GM12878 (cell line): ENCODE results near the gene CSNK1G2. TPM values are rescaled to one million over a fixed set of nuclear protein-coding genes. Genes with fewer than 3 reads are reported as not detected.

ENCODE experiments used
- ATAC-seq: fragments of 200-7000 bp; cut with Tn5 transposase; 3 replicates; pipeline ENCODE4 v1.9.1; 2020; ENCODE audit warnings: mild to moderate bottlenecking, moderate library complexity
- BruUV-seq: library from RNA; stranded (reverse); fragments of 400-500 nt; replicated peaks from 2 replicates; lab custom pipeline; 2021; lab: Mats Ljungman, UMichigan
- CTCF ChIA-PET: fragments of 300-600 bp; sonication (Branson Sonifier 250); formaldehyde crosslinking; extraction: SDS; loops from one replicate; lab custom pipeline; 2021; ENCODE audit warnings: inconsistent platforms; lab: Yijun Ruan, JAX
- POLR2A ChIA-PET: fragments of 350-600 bp; formaldehyde crosslinking; extraction: SDS; loops from one replicate; lab custom pipeline; 2021; ENCODE audit warnings: inconsistent platforms; lab: Charles Lee
- RAD21 ChIA-PET: fragments of 300-600 bp; sonication (Branson Sonifier 250); formaldehyde crosslinking; loops from one replicate; lab custom pipeline; 2023; ENCODE audit warnings: antibody characterized with exemption; ENCODE audit not compliant: unreplicated experiment; lab: Charles Lee
- SMC1A ChIA-PET: fragments of 300-600 bp; sonication (Branson Sonifier 250); formaldehyde crosslinking; loops from one replicate; lab custom pipeline; 2023; ENCODE audit not compliant: unreplicated experiment, uncharacterized antibody; lab: Charles Lee
- DNase-seq: peaks from one replicate; pipeline ENCODE4 v3.0.0-alpha.2; 2011; ENCODE audit warnings: low read depth, low spot score
- FAIRE-seq: peaks from 3 replicates; lab custom pipeline; 2011; peaks lifted over from hg19 to GRCh38; lab: Jason Lieb, UNC
- H2AFZ ChIP-seq: 2 replicates; pipeline ENCODE4 v1.6.0; 2011; ENCODE audit warnings: low read depth, low read length, control low read depth; ENCODE audit not compliant: control insufficient read depth
- H3K27ac ChIP-seq: 2 replicates; pipeline ENCODE4 v1.5.1; 2011; ENCODE audit warnings: control low read depth; ENCODE audit not compliant: control insufficient read depth, insufficient read depth
- H3K27me3 ChIP-seq, 2 experiments: replicated peaks in 1 of 2; 2 replicates each; pipeline versions ENCODE4 v1.6.0 to v1.6.1; 2011; ENCODE audit warnings: low read length in 1 of 2; ENCODE audit not compliant: control insufficient read depth in 2 of 2, insufficient read depth in 2 of 2
- H3K36me3 ChIP-seq, 2 experiments: 2 replicates each; pipeline ENCODE4 v1.5.1; 2011; ENCODE audit warnings: low read length in 1 of 2; ENCODE audit not compliant: control insufficient read depth in 2 of 2, insufficient read depth in 2 of 2
- H3K4me1 ChIP-seq: 2 replicates; pipeline ENCODE4 v1.6.1; 2011; ENCODE audit warnings: mild to moderate bottlenecking, low read length, moderate library complexity, mixed read lengths; ENCODE audit not compliant: control insufficient read depth, insufficient read depth
- H3K4me2 ChIP-seq: 2 replicates; pipeline ENCODE4 v1.6.0; 2011; ENCODE audit warnings: control low read depth; ENCODE audit not compliant: control insufficient read depth, insufficient read depth
- H3K4me3 ChIP-seq: fragments of 200-600 bp; sonication (generic); 2 replicates; pipeline ENCODE4 v1.5.1; 2016
- H3K79me2 ChIP-seq: 2 replicates; pipeline ENCODE4 v1.6.0; 2011; ENCODE audit warnings: low read length; ENCODE audit not compliant: control insufficient read depth, insufficient read depth
- H3K9ac ChIP-seq: 2 replicates; pipeline ENCODE4 v1.8.0; 2011; ENCODE audit warnings: low read length, control low read depth, mixed read lengths; ENCODE audit not compliant: control insufficient read depth, insufficient read depth
- H3K9me3 ChIP-seq: replicated peaks from 3 replicates; pipeline ENCODE4 v1.5.1; 2011; ENCODE audit warnings: mild to moderate bottlenecking, low read length; ENCODE audit not compliant: control insufficient read depth, insufficient read depth
- H4K20me1 ChIP-seq: 2 replicates; pipeline ENCODE4 v1.6.0; 2011; ENCODE audit not compliant: control insufficient read depth, insufficient read depth
- BRCA1 ChIP-seq: IDR thresholded peaks from 2 replicates; pipeline ENCODE4 v1.6.1; 2011; ENCODE audit warnings: low read depth, low read length, improper control_type of control experiment
- CBFB ChIP-seq: IDR thresholded peaks from 2 replicates; pipeline ENCODE4 v1.6.1; 2016; ENCODE audit warnings: antibody characterized with exemption, low read depth
- CBX5 ChIP-seq: sonication (generic); IDR thresholded peaks from 2 replicates; pipeline ENCODE4 v1.6.1; 2016; ENCODE audit warnings: low read depth, moderate library complexity, mild to moderate bottlenecking, inconsistent platforms
- CREB1 ChIP-seq: IDR thresholded peaks from 2 replicates; pipeline ENCODE4 v1.6.1; 2012; ENCODE audit warnings: low read depth, mild to moderate bottlenecking, inconsistent platforms
- EGR1 ChIP-seq, 2 experiments: IDR thresholded peaks; 1 replicate in 1 of 2; 2 replicates in 1 of 2; pipeline ENCODE4 v1.6.1; 2011 to 2012; ENCODE audit warnings: low read depth in 2 of 2, low read length in 2 of 2, borderline replicate concordance in 1 of 2, mild to moderate bottlenecking in 1 of 2, moderate library complexity in 1 of 2
- HDAC2 ChIP-seq: fragments of 200-600 bp; sonication (generic); IDR thresholded peaks from 2 replicates; pipeline ENCODE4 v1.6.1; 2017
- JUNB ChIP-seq: IDR thresholded peaks from 2 replicates; pipeline ENCODE4 v1.6.1; 2016; ENCODE audit warnings: antibody characterized with exemption, mild to moderate bottlenecking
- JUND ChIP-seq: IDR thresholded peaks from 2 replicates; pipeline ENCODE4 v1.6.1; 2012; ENCODE audit warnings: low read depth, mild to moderate bottlenecking, low read length, improper control_type of control experiment, moderate library complexity
- MEF2B ChIP-seq: fragments of 450-650 bp; IDR thresholded peaks from 2 replicates; pipeline ENCODE4 v1.6.1; 2018; ENCODE audit warnings: mild to moderate bottlenecking, moderate library complexity; ENCODE audit not compliant: partially characterized antibody, poor library complexity, severe bottlenecking
- NBN ChIP-seq: fragments of 450-650 bp; IDR thresholded peaks from 2 replicates; pipeline ENCODE4 v1.6.1; 2016
- NR2F1 ChIP-seq: fragments of 450-650 bp; conservative IDR thresholded peaks from 2 replicates; pipeline ENCODE4 v1.6.1; 2017; ENCODE audit warnings: mild to moderate bottlenecking
- PML ChIP-seq: IDR thresholded peaks from 2 replicates; pipeline ENCODE4 v1.6.1; 2012; ENCODE audit warnings: low read length, inconsistent platforms
- POLR2A ChIP-seq: IDR thresholded peaks from 2 replicates; pipeline ENCODE4 v1.6.1; 2011; ENCODE audit warnings: low read depth, mild to moderate bottlenecking, low read length
- RELA ChIP-seq: fragments of 450-650 bp; IDR thresholded peaks from 2 replicates; pipeline ENCODE4 v1.8.0; 2014; ENCODE audit warnings: borderline replicate concordance; ENCODE audit not compliant: partially characterized antibody
- SMAD1 ChIP-seq: fragments of 450-650 bp; IDR thresholded peaks from 2 replicates; pipeline ENCODE4 v1.6.1; 2018; ENCODE audit warnings: mild to moderate bottlenecking, low read depth; ENCODE audit not compliant: partially characterized antibody
- SMAD5 ChIP-seq: IDR thresholded peaks from 2 replicates; pipeline ENCODE4 v1.6.1; 2016; ENCODE audit warnings: antibody characterized with exemption, low read depth
- ZNF24 ChIP-seq: fragments of 450-650 bp; IDR thresholded peaks from 2 replicates; pipeline ENCODE4 v1.6.1; 2017; ENCODE audit warnings: antibody characterized with exemption, mild to moderate bottlenecking
- WGBS: methylation state at CpG from one replicate; pipeline ENCODE4 v1.1.6; 2016; ENCODE audit warnings: low lambda C conversion rate; ENCODE audit not compliant: insufficient replicate concordance, insufficient coverage; ENCODE audit errors: missing lambda C conversion rate; 5-methylcytosine and 5-hydroxymethylcytosine counted together
- in situ Hi-C: fragments of 300-500 bp; cut with MboI; formaldehyde crosslinking; loops from 9 replicates; pipeline ENCODE4 v1.14.3; 2018; ENCODE audit warnings: mixed read lengths
- intact Hi-C: fragments of 100-400 bp; cut with micrococcal nuclease; formaldehyde crosslinking; loops from one replicate; pipeline ENCODE4 v1.14.2; 2022; ENCODE audit not compliant: unreplicated experiment
- polyA plus RNA-seq, 11 experiments: library from polyadenylated mRNA; depleted of rRNA in 4 of 11; unstranded in 6 of 11; stranded (reverse) in 5 of 11; fragments of >200 nt; fragmentation: Nextera tagmentation in 4 of 11; fragmentation: Illumina TruSeq in 1 of 11; extraction: Ambion mirVana in 4 of 11; extraction: Trizol in 1 of 11; gene quantifications; 1 replicate in 1 of 11; 2 replicates in 10 of 11; pipeline versions ENCODE4 v1.2.1 to v1.2.3, GENCODE V29; 2011 to 2016; ENCODE audit warnings: inconsistent platforms in 2 of 11, missing spikeins in 2 of 11, low read depth in 1 of 11
- total RNA-seq, 4 experiments: library from RNA; depleted of rRNA in 3 of 4; stranded (reverse); fragments of >200 nt in 3 of 4; fragmentation: Illumina TruSeq in 1 of 4; extraction: Trizol in 1 of 4; gene quantifications; 2 replicates each; pipeline versions ENCODE4 v1.2.1 to v1.2.3, GENCODE V29; 2013 to 2021
- TF ChIP-seq, protein P1 (sequence below): fragments of 450-650 bp; IDR thresholded peaks from 2 replicates; pipeline ENCODE4 v1.6.1; 2017; ENCODE audit warnings: low read depth, mild to moderate bottlenecking, moderate library complexity
- TF ChIP-seq, protein P2 (sequence below), 3 experiments: IDR thresholded peaks in 2 of 3; conservative IDR thresholded peaks in 1 of 3; 2 replicates each; pipeline ENCODE4 v1.5.1; 2011; ENCODE audit warnings: low read depth in 3 of 3, low read length in 3 of 3, mild to moderate bottlenecking in 3 of 3, control low read depth in 2 of 3, moderate library complexity in 2 of 3, inconsistent platforms in 1 of 3, mixed read lengths in 1 of 3; ENCODE audit not compliant: control insufficient read depth in 2 of 3, insufficient read depth in 1 of 3; ENCODE audit errors: extremely low read depth in 1 of 3
- TF ChIP-seq, protein P3 (sequence below): fragments of 450-650 bp; IDR thresholded peaks from 2 replicates; pipeline ENCODE4 v1.6.1; 2017; ENCODE audit warnings: mild to moderate bottlenecking, moderate library complexity

Gene CSNK1G2
- total and polyA plus RNA-seq, 10 of the 15 experiments (the other 5 are each of a cell fraction or from before 2014, with no cell fraction given) = 0.64 to 109 (median 25.0) TPM

DNA sequence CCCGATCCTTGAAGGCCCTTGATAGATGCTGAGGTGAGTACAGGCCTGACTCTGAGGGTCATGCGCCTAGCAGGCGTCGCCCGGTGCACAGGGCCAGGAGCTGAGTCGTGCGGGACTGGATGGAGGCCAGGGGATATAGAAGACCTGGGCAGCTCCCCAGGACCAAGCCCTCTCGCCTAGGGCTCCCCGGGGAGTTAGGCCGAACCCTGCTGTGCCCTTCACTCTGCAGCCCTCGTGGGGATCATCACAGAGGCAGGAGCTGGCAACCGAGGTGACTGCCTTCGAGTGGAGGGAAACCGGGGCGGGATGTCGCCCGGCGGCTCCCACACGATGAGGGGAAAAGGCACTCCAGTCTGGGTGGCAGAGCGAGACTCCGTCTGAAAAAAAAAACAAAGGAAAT lies 11.7 kb downstream of the CSNK1G2 start:
- Histone ChIP-seq H3K79me2 (peaks cover 43% of the 10 kb centered on the region), H4K20me1 (no peaks in the 10 kb centered on the region; the same call in 1 of the 2 replicates), H3K36me3 (peaks cover 5 to 33% of the 10 kb centered on the region in 2 experiments; a peak in 2 of 4 replicates), H2AFZ (no peak overlapping the region), H3K27ac (no peak overlapping the region), H3K9ac (no peak overlapping the region), H3K4me1 (no peaks in the 10 kb centered on the region), H3K4me2 (no peak overlapping the region), H3K4me3 (no peak overlapping the region), H3K27me3 (no peaks in the 10 kb centered on the region), H3K9me3 (no peaks in the 10 kb centered on the region; the same call in 2 of the 3 replicates)
- FAIRE-seq (no peak), ATAC-seq (no peak), DNase-seq (no peak)
- intact Hi-C loops (no loop called here), in situ Hi-C loops (no loop called here)
- TF ChIP-seq JUNB = no peak
- TF ChIP-seq BRCA1 = no peak
- no peak for TF ChIP-seq JUND
- no peak for TF ChIP-seq PML
- TF ChIP-seq, protein P1, sequence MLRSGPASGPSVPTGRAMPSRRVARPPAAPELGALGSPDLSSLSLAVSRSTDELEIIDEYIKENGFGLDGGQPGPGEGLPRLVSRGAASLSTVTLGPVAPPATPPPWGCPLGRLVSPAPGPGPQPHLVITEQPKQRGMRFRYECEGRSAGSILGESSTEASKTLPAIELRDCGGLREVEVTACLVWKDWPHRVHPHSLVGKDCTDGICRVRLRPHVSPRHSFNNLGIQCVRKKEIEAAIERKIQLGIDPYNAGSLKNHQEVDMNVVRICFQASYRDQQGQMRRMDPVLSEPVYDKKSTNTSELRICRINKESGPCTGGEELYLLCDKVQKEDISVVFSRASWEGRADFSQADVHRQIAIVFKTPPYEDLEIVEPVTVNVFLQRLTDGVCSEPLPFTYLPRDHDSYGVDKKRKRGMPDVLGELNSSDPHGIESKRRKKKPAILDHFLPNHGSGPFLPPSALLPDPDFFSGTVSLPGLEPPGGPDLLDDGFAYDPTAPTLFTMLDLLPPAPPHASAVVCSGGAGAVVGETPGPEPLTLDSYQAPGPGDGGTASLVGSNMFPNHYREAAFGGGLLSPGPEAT = no peak
- TF ChIP-seq, protein P2, sequence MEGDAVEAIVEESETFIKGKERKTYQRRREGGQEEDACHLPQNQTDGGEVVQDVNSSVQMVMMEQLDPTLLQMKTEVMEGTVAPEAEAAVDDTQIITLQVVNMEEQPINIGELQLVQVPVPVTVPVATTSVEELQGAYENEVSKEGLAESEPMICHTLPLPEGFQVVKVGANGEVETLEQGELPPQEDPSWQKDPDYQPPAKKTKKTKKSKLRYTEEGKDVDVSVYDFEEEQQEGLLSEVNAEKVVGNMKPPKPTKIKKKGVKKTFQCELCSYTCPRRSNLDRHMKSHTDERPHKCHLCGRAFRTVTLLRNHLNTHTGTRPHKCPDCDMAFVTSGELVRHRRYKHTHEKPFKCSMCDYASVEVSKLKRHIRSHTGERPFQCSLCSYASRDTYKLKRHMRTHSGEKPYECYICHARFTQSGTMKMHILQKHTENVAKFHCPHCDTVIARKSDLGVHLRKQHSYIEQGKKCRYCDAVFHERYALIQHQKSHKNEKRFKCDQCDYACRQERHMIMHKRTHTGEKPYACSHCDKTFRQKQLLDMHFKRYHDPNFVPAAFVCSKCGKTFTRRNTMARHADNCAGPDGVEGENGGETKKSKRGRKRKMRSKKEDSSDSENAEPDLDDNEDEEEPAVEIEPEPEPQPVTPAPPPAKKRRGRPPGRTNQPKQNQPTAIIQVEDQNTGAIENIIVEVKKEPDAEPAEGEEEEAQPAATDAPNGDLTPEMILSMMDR (IDR thresholded peaks at IDR 0.05 in 2 of 3, conservative IDR thresholded peaks at IDR 0.05 in 1 of 3; ENCODE audit: control insufficient read depth in 2 of 3, extremely low read depth in 1 of 3, insufficient read depth in 1 of 3, low read depth in 3 of 3, low read length in 3 of 3) = no peak
- TF ChIP-seq CBX5 = no peak
- TF ChIP-seq SMAD1 = no peak
- TF ChIP-seq CREB1 = no peak
- TF ChIP-seq EGR1 (IDR thresholded peaks at IDR 0.05; ENCODE audit: borderline replicate concordance in 1 of 2, low read depth in 2 of 2, low read length in 2 of 2) = no peak
- no peak for TF ChIP-seq ZNF24
- no peak for TF ChIP-seq NBN
- TF ChIP-seq NR2F1 = no peak
- no peak for TF ChIP-seq SMAD5
- TF ChIP-seq HDAC2 = no peak
- no peak for TF ChIP-seq POLR2A
- TF ChIP-seq MEF2B = no peak
- TF ChIP-seq RELA = no peak
- TF ChIP-seq, protein P3, sequence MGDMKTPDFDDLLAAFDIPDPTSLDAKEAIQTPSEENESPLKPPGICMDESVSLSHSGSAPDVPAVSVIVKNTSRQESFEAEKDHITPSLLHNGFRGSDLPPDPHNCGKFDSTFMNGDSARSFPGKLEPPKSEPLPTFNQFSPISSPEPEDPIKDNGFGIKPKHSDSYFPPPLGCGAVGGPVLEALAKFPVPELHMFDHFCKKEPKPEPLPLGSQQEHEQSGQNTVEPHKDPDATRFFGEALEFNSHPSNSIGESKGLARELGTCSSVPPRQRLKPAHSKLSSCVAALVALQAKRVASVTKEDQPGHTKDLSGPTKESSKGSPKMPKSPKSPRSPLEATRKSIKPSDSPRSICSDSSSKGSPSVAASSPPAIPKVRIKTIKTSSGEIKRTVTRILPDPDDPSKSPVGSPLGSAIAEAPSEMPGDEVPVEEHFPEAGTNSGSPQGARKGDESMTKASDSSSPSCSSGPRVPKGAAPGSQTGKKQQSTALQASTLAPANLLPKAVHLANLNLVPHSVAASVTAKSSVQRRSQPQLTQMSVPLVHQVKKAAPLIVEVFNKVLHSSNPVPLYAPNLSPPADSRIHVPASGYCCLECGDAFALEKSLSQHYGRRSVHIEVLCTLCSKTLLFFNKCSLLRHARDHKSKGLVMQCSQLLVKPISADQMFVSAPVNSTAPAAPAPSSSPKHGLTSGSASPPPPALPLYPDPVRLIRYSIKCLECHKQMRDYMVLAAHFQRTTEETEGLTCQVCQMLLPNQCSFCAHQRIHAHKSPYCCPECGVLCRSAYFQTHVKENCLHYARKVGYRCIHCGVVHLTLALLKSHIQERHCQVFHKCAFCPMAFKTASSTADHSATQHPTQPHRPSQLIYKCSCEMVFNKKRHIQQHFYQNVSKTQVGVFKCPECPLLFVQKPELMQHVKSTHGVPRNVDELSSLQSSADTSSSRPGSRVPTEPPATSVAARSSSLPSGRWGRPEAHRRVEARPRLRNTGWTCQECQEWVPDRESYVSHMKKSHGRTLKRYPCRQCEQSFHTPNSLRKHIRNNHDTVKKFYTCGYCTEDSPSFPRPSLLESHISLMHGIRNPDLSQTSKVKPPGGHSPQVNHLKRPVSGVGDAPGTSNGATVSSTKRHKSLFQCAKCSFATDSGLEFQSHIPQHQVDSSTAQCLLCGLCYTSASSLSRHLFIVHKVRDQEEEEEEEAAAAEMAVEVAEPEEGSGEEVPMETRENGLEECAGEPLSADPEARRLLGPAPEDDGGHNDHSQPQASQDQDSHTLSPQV = no peak
- no peak for TF ChIP-seq CBFB
- WGBS = 91% methylated on average over 21 of the region's 21 CpGs
- ChIA-PET RAD21 (no interaction called here), CTCF (no interaction called here), SMC1A (no interaction called here), POLR2A (no interaction called here)
- no TSS peak for BruUV-seq
